ENCODE data around the gene PDCD7. TPM values are rescaled to one million over a fixed set of nuclear protein-coding genes. Genes with fewer than 3 reads are reported as not detected.

Gene PDCD7
- total and polyA plus RNA-seq, 2 of the 4 experiments (the other 2 are of a cell fraction), result 4.7 to 12.3 TPM

DNA sequence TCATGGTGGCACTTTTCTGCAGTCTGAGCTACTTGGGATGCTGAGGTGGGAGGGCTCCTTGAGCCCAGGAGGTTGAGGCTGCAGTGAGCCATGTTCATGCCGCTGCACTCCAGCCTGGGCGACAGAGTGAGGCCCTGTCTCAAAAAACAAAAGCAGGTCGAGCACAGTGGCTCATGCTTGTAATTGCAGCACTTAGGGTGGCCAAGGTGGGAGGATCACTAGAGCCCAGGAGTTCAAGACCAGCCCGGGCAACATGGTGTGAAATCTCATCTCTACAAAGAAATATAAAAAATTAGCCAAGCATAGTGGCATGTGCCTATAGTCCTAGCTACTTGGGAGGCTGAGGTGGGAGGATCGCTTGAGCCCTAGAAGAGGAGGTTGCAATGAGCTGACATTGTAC is 28.6 kb downstream of the PDCD7 start:
- no peak for ATAC-seq (ENCODE audit: low read depth)
- Histone ChIP-seq H2AK9ac (replicated peaks; ENCODE audit: low read depth, low read length, poor library complexity) (no peak overlapping the region), H3K36me3 (ENCODE audit: control insufficient read depth, insufficient read depth, low read length) (peaks cover 27% of the 10 kb centered on the region), H3K27ac (ENCODE audit: insufficient read depth, low read length) (no peak overlapping the region), H4K5ac (ENCODE audit: low read depth, low read length) (no peak overlapping the region), H2BK5ac (ENCODE audit: low read depth, low read length, poor library complexity, severe bottlenecking) (no peak overlapping the region), H4K8ac (ENCODE audit: low read depth in 2 of 2, low read length in 2 of 2) (no peak overlapping the region), H3K9me3 (ENCODE audit: control insufficient read depth, insufficient read depth, low read length) (no peaks in the 10 kb centered on the region), H2BK120ac (ENCODE audit: low read depth, low read length) (no peak overlapping the region), H3K9ac (ENCODE audit: low read depth, low read length) (no peak overlapping the region), H4K91ac (ENCODE audit: insufficient read depth, low read depth, low read length) (no peak overlapping the region), H3K4me2 (ENCODE audit: low read depth, low read length) (no peak overlapping the region), H3K4me3 (ENCODE audit: insufficient read depth, low read depth, low read length) (no peak overlapping the region), H3K56ac (ENCODE audit: extremely low read depth, insufficient read depth, low read length) (no peak overlapping the region), H3K23ac (ENCODE audit: low read depth, low read length) (no peak overlapping the region), H3K4me1 (ENCODE audit: control insufficient read depth, insufficient read depth, low read length) (no peaks in the 10 kb centered on the region), H3K9me1 (ENCODE audit: insufficient read depth, low read length) (0 out of 2 replicates have a peak, but pooled peaks cover 3% of the 10 kb centered on the region), H3K18ac (ENCODE audit: low read depth, low read length) (no peak overlapping the region), H2BK20ac (ENCODE audit: low read depth, low read length) (no peak overlapping the region), H3K14ac (replicated peaks; ENCODE audit: low read depth, low read length) (no peak overlapping the region), H2AK5ac (ENCODE audit: low read depth, low read length) (no peak overlapping the region), H3K4ac (ENCODE audit: low read depth, low read length) (no peak overlapping the region), H2AFZ (replicated peaks; ENCODE audit: low read length, poor library complexity) (no peak overlapping the region), H2BK15ac (ENCODE audit: low read depth, low read length) (no peak overlapping the region), H4K20me1 (ENCODE audit: insufficient read depth, low read length) (no peaks in the 10 kb centered on the region), H3K27me3 (ENCODE audit: control insufficient read depth, insufficient read depth, low read length) (no peaks in the 10 kb centered on the region), H3K79me1 (ENCODE audit: low read depth in 1 of 2, low read length in 2 of 2) (peaks cover 3% of the 10 kb centered on the region in 2 experiments; a peak in 2 of 4 replicates)
- TF ChIP-seq NFE2L2 (IDR thresholded peaks at IDR 0.05; ENCODE audit: low read depth, low read length), result no peak
- TF ChIP-seq CHD1 (IDR thresholded peaks at IDR 0.05; ENCODE audit: low read depth, low read length), result no peak
- no peak for TF ChIP-seq SMC3 (IDR thresholded peaks at IDR 0.05; ENCODE audit: low read depth, low read length)
- no peak for TF ChIP-seq CTCF (conservative IDR thresholded peaks at IDR 0.05; ENCODE audit: low read depth, low read length)
- TF ChIP-seq, protein P1, sequence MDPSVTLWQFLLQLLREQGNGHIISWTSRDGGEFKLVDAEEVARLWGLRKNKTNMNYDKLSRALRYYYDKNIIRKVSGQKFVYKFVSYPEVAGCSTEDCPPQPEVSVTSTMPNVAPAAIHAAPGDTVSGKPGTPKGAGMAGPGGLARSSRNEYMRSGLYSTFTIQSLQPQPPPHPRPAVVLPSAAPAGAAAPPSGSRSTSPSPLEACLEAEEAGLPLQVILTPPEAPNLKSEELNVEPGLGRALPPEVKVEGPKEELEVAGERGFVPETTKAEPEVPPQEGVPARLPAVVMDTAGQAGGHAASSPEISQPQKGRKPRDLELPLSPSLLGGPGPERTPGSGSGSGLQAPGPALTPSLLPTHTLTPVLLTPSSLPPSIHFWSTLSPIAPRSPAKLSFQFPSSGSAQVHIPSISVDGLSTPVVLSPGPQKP (IDR thresholded peaks at IDR 0.05; ENCODE audit: borderline replicate concordance, low read depth, low read length), result no peak
- 100% methylated on average over 1 of the region's 5 CpGs; no CpG with 5 or more reads in 1 of the 2 experiments for WGBS, 2 experiments (ENCODE audit: extremely low coverage in 2 of 2, insufficient read length in 1 of 2)
- dilution Hi-C loops (cut with HindIII; ENCODE audit: low sequenced_read_pairs, unreplicated experiment), result no loop called here
- in situ Hi-C loops (cut with MboI; ENCODE audit: low sequenced_read_pairs), result no loop called here
- no TSS peak for BruUV-seq (replicated peaks)
- no peak for DNase-seq
- ChIA-PET POLR2A (ENCODE audit: unreplicated experiment) (no interaction called here), CTCF (interaction anchor here (0.6 kb wide), 1 partner anchor 16 kb away, joined by 4 read pairs; no protein-coding TSS in a partner anchor)
- intact Hi-C loops (cut with micrococcal nuclease), result no loop called here
